OCI-LY3 (cell line): ENCODE measurements around the gene HORMAD2.

ENCODE experiments used
- CTCF ChIP-seq: fragments of 200-600, 300-600 bp; sonication (generic); IDR thresholded peaks from 2 replicates; pipeline ENCODE4 v1.5.1; 2014; ENCODE audit warnings: antibody characterized with exemption, low read length, low read depth
- EZH2phosphoT487 ChIP-seq: fragments of 200-600 bp; shearing (Covaris generic); IDR thresholded peaks from 2 replicates; pipeline ENCODE4 v1.6.1; 2018; ENCODE audit warnings: antibody characterized with exemption, mixed run types, low read depth

DNA sequence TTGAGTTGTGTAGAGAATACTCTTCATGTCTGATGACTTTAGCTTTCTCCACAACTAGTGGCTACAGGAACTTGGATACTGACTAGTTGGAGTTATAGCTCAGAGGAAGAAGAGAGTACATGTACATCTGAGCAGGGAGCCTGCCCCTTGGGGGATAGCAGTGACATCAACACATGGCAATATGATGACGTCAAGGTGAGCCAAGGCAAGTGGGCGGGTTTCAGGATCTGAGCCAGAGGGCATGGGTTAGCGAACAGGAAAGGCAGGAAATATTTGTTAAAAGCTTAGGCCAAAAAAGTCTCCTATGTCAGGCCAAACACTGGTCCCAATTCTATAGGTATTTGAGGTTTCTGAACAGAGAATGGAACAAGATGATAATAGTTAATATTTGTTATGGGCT lies 42.0 kb upstream of the HORMAD2 start:
- TF ChIP-seq CTCF (no peak), EZH2phosphoT487 (no peak)
